ENCODE results near the gene MICU2. TPM values are rescaled to one million over a fixed set of nuclear protein-coding genes. Genes with fewer than 3 reads are reported as not detected.

The MICU2 gene
- total RNA-seq, 6 experiments from 2014 or later, result 31.3 to 37.1 (median 33.9) TPM

DNA sequence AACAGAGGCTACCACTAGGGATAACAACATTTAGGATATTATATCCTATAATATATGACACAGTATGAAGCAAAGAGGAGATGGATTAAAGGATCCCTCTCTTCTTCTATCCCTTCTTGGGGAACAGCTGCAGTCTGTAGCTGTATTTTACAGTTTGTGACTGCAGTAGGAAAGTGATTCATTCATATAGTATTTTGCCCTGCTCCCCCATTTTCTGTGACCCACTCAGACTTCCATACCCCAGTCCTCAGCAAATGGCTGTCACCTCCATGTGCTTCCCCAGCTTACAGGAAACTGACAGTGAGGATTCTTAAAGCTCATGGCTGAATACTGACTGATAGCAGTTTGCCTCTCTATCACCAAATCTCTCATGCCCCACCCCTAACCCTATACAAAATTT lies 27.5 kb downstream of the MICU2 start:
- H3K36me3 Mint-ChIP-seq (ENCODE audit: low read depth), result peaks cover 5% of the 10 kb centered on the region
- TF ChIP-seq, protein P1, sequence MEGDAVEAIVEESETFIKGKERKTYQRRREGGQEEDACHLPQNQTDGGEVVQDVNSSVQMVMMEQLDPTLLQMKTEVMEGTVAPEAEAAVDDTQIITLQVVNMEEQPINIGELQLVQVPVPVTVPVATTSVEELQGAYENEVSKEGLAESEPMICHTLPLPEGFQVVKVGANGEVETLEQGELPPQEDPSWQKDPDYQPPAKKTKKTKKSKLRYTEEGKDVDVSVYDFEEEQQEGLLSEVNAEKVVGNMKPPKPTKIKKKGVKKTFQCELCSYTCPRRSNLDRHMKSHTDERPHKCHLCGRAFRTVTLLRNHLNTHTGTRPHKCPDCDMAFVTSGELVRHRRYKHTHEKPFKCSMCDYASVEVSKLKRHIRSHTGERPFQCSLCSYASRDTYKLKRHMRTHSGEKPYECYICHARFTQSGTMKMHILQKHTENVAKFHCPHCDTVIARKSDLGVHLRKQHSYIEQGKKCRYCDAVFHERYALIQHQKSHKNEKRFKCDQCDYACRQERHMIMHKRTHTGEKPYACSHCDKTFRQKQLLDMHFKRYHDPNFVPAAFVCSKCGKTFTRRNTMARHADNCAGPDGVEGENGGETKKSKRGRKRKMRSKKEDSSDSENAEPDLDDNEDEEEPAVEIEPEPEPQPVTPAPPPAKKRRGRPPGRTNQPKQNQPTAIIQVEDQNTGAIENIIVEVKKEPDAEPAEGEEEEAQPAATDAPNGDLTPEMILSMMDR (IDR thresholded peaks at IDR 0.05), result no peak
- peaks cover 65% of the 10 kb centered on the region for H3K4me1 Mint-ChIP-seq (ENCODE audit: low read depth)
- peak overlapping the region; percentile 77 for H3K27ac Mint-ChIP-seq
- no peaks in the 10 kb centered on the region for H3K27me3 Mint-ChIP-seq (ENCODE audit: insufficient read depth)
- DNase-seq, result peak; percentile 28
- no peaks in the 10 kb centered on the region for H3K9me3 Mint-ChIP-seq
- H3K4me3 Mint-ChIP-seq, result peak overlapping the region; percentile 46

DNA sequence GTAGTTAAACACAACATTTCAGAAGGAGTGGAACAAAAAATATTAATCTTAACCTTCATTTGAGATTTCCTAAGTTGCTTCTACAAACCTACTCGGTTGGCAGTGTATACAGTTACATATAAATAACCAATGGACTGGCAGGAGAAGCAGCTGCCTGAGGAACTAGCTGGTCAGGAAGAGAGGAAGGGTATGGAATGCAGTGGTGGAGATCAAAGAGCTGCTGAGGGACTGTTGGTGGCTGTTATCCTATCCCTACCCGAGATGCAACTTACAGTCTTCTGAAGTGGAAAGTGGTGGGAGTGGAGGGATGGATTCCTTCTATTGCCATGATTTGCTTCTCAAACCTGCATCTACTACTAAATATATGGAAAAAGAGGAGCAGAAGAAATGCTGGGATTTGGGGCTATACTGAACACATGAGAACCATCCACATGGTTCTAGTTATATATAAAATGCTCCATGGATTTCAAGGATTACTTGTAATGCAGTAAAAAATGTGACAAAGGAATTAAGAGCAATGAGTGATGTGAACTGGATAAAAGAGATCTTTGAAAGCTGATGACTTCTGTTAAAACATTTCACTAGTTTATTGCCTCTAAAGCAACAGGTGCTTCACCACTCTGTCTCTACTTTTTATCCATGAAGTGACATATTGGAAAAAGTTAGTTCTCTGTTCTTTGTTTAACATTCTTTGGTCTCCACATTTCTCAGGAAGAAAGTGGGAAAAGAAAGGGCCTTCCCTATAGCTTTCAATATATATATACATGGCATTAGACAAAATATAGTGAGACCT lies 29.9 kb downstream of the MICU2 start:
- H3K9me3 Mint-ChIP-seq, result no peaks in the 10 kb centered on the region
- no peak for DNase-seq
- peaks cover 55% of the 10 kb centered on the region for H3K4me1 Mint-ChIP-seq (ENCODE audit: low read depth)

DNA sequence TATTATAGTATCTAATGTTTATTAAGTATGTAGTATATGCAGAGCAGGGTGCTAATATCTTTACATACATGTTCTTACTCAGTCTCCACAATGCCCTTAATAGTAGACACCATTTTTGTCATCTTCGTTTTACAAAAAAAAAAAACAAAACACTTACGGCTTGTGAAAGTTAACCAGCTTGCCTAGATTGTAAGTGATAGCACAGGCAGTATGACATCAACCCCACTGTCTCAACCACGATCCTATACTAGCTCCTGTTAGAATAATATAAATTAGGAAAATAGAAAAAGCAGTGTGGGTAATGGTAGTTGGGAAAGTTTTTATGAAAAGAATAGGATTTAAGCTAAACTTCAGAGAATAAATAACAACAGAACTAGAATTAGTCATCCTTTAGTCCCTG lies 34.3 kb downstream of the MICU2 start:
- TF ChIP-seq, protein P1 (IDR thresholded peaks at IDR 0.05), result no peak
- H3K36me3 Mint-ChIP-seq (ENCODE audit: low read depth), result peaks cover 7% of the 10 kb centered on the region; the same call in 1 of the 2 replicates
- H3K4me3 Mint-ChIP-seq, result no peak overlapping the region
- no peak overlapping the region for H3K27ac Mint-ChIP-seq
- no peak for DNase-seq
- peaks cover 37% of the 10 kb centered on the region for H3K4me1 Mint-ChIP-seq (ENCODE audit: low read depth)
- H3K9me3 Mint-ChIP-seq, result no peaks in the 10 kb centered on the region
- H3K27me3 Mint-ChIP-seq (ENCODE audit: insufficient read depth), result no peaks in the 10 kb centered on the region; the same call in 1 of the 2 replicates

More for the DNA sequence above, 29.9 kb downstream of the MICU2 start:
- TF ChIP-seq, protein P1 (IDR thresholded peaks at IDR 0.05), result no peak
- H3K27me3 Mint-ChIP-seq (ENCODE audit: insufficient read depth), result no peaks in the 10 kb centered on the region; the same call in 1 of the 2 replicates
- H3K36me3 Mint-ChIP-seq (ENCODE audit: low read depth), result no peaks in the 10 kb centered on the region
- H3K27ac Mint-ChIP-seq, result no peak overlapping the region; the same call in 1 of the 2 replicates
- no peak overlapping the region for H3K4me3 Mint-ChIP-seq

DNA sequence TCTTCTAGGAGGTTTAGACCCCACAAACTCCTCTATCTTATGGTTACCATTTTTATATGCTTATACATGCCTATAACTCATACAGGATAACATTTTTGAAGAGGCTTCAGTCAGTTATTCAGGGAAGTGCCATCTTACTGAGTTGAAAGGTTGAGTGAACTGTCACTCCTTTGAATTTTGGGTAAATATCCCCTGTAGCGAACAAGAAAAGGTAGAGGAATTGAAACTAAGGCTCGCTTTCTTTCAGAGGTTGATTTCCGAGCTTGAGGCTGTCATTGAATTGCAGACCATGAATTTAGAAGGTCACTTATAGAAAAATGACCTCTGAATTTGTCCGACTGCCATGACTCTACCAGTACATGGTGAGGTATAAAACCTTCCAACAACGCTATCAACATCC lies 35.1 kb downstream of the MICU2 start:
- H3K4me3 Mint-ChIP-seq, result no peak overlapping the region
- H3K27ac Mint-ChIP-seq, result no peak overlapping the region
- no peaks in the 10 kb centered on the region; the same call in 1 of the 2 replicates for H3K27me3 Mint-ChIP-seq (ENCODE audit: insufficient read depth)

DNA sequence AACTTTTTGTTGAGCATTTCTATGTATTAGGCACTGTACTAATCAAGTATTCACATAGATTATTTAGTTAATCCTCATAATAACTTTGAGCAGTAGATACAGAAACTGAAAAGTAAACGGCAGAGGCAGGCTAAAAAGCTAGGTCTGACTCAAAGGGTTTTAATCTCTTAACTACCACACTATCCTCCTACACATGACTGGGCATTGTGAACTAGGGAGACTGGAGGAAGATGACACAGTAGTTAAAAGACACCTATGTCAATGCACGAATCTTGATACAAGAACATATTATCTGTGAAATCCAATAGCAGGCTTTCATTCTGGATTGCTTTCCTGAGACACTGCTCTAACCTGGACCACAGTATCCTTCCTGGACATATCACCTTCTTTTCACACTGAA lies 36.3 kb downstream of the MICU2 start:
- Mint-ChIP-seq H3K4me3 (no peak overlapping the region), H3K27ac (no peak overlapping the region), H3K27me3 (ENCODE audit: insufficient read depth) (no peaks in the 10 kb centered on the region; the same call in 1 of the 2 replicates), H3K4me1 (ENCODE audit: low read depth) (peaks cover 23% of the 10 kb centered on the region), H3K36me3 (ENCODE audit: low read depth) (peaks cover 26% of the 10 kb centered on the region), H3K9me3 (no peaks in the 10 kb centered on the region)
- TF ChIP-seq, protein P1 (IDR thresholded peaks at IDR 0.05), result no peak
- no peak for DNase-seq

More for the DNA sequence above, 35.1 kb downstream of the MICU2 start:
- no peak for DNase-seq
- no peaks in the 10 kb centered on the region for H3K9me3 Mint-ChIP-seq
- peaks cover 15% of the 10 kb centered on the region for H3K36me3 Mint-ChIP-seq (ENCODE audit: low read depth)
- TF ChIP-seq, protein P1 (IDR thresholded peaks at IDR 0.05), result no peak
- H3K4me1 Mint-ChIP-seq (ENCODE audit: low read depth), result peaks cover 28% of the 10 kb centered on the region

All from HFFc6 (cell line).